Uterine smooth muscle cell (primary cell): Measurements from ENCODE around the gene PODXL. TPM values are rescaled to one million over a fixed set of nuclear protein-coding genes. Genes with fewer than 3 reads are reported as not detected.

Experiments
- total RNA-seq: library from RNA; depleted of rRNA; stranded (reverse); fragments of >200 nt; gene quantifications from 2 replicates; pipeline ENCODE4 v1.2.3, GENCODE V29; 2014

The PODXL gene
- 3.2 and 8.6 TPM in 2 replicates for total RNA-seq

DNA sequence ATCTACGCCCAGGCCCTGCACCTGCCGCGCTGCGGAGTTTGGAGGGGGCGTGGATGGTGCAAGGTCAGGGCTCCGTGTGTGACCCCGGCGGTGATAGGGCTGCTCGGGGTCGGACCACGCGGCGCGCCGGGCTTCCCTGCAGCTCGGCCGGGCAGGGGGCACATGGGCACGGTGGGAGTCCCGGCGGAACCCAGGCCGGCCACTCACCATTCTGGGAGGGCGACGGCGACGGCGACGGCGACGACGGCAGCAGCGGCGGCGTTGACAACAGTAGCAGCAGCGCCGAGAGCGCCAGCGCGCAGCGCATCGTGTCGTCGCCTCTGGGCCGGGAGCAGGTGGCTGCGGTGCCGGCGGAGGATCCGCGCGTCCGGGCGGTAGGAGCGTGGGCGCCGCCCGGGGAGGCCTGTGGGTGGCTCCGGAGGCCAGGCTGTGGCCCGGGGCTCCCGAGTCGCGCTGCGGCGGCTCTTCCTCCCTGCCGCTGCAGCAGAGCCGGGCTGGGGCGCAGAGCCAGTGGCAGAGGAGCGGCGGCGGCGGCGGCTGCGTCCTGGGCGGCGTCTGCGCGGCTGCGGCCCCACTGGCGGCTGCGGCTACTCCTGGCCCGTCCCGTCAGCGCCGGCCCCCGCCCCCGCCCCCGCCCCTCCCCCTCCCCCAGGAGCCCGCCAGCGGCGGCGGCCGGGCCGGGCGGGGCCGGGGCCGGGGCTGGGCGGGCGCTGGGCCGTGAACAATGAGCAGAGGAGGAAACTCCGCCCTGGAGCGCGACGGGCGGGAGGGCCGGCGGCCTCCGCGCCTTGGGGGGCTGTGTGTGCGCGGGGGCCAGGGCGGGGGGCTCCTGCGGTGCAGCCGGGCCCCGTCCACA is at the start of gene PODXL:
Gene PODXL (minus strand): TSS at position 576 of the 856 bp plus-strand sequence. CDS start 269 bp downstream, at position 307.

Other genes with a start within 250 kb of the PODXL start
- 42.2 and 49.7 TPM in 2 replicates for gene MKLN1, start 228.8 kb downstream of the PODXL start, total RNA-seq